HG03280 (cell line): ENCODE results near the gene MAML3.

ENCODE experiments used
- ATAC-seq: cut with Tn5 transposase; IDR thresholded peaks from one replicate; pipeline ENCODE4 v1.9.1; 2021; ENCODE audit warnings: mild to moderate bottlenecking, moderate library complexity; ENCODE audit not compliant: unreplicated experiment

The MAML3 gene

DNA sequence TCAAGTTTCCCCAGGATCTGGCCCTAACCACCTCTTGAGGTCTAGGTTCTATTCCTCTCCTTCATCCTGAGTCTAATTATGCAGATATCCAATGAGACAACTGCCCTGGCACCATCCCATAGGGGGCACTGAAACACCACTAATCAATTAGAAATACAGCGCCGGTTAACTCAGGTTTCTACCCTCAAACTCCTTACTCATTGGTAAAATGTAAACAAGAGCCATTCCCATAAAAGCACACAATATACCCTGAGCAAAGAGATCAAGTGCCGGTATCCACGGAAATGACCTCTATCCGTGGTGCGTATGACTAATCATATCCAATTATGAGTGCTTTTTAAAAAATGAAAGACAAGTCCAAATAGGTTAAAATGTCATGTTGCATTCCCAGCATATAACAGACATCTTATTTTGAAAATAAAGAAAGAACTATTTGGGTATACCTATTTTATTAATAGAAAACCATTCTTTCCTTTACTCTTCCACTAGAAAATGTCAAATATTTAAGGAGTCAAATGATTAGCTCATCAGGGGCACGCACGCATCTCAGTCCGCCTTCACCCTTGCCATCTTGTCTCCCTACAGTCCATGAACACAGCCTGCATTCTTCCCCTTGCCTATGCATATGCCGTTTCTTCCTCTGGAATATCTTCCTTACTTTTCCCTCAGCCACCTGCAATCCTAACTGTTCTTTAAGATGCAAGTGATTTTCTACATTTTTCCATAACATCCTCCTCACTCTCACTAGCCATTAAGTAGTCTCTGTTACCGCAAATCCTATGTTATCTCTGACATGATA lies 141.1 kb downstream of the MAML3 start:
- no peak for ATAC-seq

- ATAC-seq = no peak
These were observed 148.3 kb downstream of the MAML3 start for GRCh38 chr4:140005699-140006098.

DNA sequence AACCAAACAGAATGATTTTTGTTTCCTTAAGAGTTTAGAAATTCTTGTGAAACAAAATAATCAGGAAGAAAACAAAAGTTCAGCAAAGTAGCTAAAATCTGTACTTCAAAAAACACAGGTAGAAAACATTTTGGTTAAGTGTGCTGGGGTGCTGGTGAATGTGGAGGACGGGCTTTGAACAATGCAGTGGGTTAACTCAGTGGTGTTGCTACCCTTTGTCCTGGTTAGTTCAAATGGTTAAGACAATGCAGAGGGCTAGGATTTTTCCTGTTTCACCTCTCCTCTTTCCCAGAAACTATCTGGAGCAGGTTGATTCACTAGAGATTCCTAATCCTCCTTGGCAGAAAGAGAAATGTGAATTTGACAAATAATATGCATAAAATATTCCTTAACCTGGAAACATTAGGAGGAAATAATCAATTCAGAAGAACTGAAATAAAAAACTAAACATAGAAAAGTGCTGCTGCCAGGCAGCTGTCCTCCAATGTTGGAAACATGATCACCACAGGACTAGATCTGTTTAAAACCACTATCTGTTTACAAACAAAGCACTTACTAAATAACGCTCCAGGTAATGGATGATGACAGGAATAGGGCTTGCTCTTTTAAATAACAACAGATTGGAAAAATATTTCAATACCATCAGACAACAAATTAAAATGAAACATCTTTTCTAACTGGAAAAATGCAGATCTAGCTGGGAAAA lies 148.9 kb downstream of the MAML3 start:
- ATAC-seq = no peak

DNA sequence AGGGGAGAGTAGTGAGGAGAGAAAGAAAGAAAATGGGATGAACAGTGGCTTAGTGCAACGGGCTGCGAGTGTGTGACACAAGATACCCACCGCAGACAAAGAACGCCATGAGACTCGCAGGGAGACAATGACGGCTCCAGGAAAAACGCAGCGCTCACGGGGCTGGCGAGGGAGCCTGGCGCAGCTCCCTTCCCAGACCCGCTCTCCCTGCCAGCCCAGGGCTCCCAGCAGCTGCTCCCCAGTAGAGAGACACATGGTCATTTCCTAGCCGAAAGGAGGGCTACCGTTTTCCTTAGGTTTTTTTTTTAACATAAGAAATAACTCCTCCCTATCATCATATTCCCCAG lies 149.5 kb downstream of the MAML3 start:
- no peak for ATAC-seq

DNA sequence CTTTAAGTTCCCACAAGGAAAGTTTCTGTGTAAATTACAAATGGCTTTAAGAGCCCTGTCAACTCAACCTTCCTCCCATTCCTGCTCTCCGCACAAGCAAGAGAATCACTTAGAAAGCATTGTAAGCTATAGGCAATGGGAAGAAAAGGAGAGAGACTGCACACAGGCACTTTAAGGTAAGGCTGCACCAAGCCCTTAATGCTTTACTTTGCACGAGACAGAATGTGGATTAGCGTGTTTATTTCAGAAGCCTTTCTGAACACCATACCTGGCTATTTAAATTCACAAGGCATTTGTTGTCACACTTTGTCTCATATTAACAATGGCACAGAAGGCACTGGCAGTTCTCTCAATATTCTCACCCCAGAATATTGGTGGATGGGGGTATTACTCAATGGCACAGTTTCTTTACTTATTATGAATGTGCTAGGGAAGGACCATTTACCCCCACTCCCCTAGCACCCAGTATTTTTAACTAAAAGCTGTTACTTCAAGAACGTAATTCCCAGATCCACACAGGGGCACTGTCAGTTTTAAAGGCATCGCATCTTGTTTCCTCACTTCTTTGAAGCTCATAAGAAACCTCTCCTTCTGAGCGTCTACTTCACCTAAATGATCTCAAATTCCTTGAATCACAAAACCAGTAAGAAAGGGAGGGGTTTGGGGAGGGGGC lies 150.0 kb downstream of the MAML3 start:
- ATAC-seq = no peak

- ATAC-seq = no peak
These were observed 153.8 kb downstream of the MAML3 start for GRCh38 chr4:140000232-140000631.

DNA sequence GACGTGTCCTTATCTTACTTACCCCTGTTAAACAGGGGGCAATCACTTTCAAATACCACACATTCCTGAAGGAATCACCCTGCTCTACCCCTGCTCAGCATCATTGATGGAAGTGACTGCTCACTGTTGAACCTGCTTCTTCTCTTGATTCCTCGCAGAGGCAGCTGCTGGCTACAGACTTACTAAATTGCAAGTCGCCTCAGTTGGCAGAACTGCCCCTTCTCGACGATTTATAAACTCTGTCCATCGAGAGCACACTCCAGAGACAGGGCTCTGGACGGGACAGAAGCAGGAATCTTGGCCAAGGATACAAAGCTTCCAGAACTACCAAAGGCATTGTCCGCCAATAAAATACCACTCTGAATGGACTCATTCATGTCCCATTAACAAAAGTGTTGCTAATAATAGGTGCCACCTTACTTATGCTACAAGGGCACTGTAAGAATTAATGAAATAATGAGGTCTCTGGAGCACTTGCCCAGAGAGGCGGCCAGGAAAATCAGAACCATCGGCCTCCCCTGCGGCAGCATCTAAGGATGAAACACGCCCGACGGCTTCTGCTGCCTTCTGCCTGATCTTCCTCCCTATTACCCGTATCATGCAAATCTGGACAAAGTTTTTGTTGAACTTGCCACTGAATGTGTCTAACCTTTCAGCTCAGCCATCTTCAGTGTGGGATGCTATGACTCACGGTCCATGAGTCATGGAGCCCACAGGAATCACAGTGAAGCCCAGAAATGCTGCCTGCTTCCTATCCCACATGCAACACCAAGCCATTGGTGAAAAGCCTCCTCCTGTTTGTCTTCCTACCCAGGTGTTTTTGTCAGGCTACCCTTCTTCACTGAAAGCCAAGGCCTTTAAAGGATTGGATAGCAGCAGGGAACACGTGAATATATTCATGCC lies 164.9 kb downstream of the MAML3 start:
- ATAC-seq = no peak

GRCh38 chr4:139987502-139987850 lies 166.5 kb downstream of the MAML3 start:
- ATAC-seq = no peak

- no peak for ATAC-seq
These were observed 167.1 kb downstream of the MAML3 start for GRCh38 chr4:139986689-139987501.

DNA sequence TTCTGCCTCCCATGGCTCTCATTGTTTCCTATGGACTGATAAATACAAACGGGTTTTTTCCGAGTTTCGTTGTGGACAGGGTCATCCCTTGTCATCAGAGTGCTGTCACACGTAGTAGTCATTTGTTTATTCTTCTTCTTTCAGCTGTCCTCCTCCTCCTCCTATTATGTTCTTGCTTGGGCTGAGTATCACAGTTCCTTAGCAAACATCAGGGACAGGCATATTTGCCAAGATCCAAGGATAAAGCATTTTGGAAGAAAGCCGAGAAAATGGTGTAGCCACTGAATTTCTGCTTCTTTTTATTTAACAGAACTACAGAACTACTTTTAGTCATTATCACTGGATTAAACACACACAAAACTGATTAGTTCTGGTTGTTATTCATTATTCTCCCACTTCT lies 167.9 kb downstream of the MAML3 start:
- no peak for ATAC-seq

- ATAC-seq = no peak
These were observed 168.6 kb downstream of the MAML3 start for GRCh38 chr4:139985401-139985800.

- ATAC-seq = no peak
These were observed 169.5 kb downstream of the MAML3 start for GRCh38 chr4:139984471-139984870.

- peak; percentile 94 for ATAC-seq
These were observed 175.3 kb downstream of the MAML3 start for GRCh38 chr4:139978692-139979091.

GRCh38 chr4:139977838-139978609 lies 176.0 kb downstream of the MAML3 start:
- ATAC-seq = no peak

- ATAC-seq = no peak
These were observed 178.1 kb downstream of the MAML3 start for GRCh38 chr4:139975830-139976272.

- no peak for ATAC-seq
These were observed 180.4 kb downstream of the MAML3 start for GRCh38 chr4:139973616-139974015.

DNA sequence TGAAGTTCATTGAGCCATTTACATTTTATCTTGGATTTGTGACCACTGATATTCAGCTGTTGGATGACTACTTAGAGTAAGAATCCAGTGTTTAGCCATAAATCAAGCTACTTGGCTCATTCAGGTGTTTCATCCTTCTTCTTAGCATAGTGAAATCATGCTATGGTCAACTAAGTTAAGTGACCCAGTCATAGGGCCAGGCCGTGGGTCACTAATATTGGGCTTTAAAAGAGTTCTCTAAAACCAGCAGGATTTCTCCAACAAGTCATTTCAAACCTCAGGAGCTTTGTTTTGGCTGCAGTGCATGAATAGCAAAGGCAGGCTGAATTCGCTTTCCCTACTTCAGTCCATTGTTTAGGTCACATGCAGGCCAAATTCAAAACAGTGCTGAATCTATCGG lies 181.0 kb downstream of the MAML3 start:
- no peak for ATAC-seq

- no peak for ATAC-seq
These were observed 181.7 kb downstream of the MAML3 start for GRCh38 chr4:139972305-139972704.

GRCh38 chr4:139971111-139971510 lies 182.9 kb downstream of the MAML3 start:
- no peak for ATAC-seq
